ENCODE data around the gene C1orf198.

The C1orf198 gene

GRCh38 chr1:230867903-230868735, at the start of gene C1orf198:
Gene C1orf198, minus strand, starts transcription at chr1:230868521. Its CDS starts 9 bp downstream, at chr1:230868512.
- peak; percentile 84 for DNase-seq (ENCODE audit: low spot score)

GRCh38 chr1:230917284-230918135, 49.2 kb upstream of the C1orf198 start:
- DNase-seq (ENCODE audit: low spot score), result peak; percentile 60

GRCh38 chr1:230916587-230917283, 48.4 kb upstream of the C1orf198 start:
- no peak for DNase-seq (ENCODE audit: low spot score)

- no peak for DNase-seq (ENCODE audit: low spot score)
Measured at GRCh38 chr1:230915078-230915477, 46.8 kb upstream of the C1orf198 start.

GRCh38 chr1:230913496-230913895, 45.2 kb upstream of the C1orf198 start:
- no peak for DNase-seq (ENCODE audit: low spot score)

- DNase-seq (ENCODE audit: low spot score), result no peak
Measured at GRCh38 chr1:230910755-230911117, 42.4 kb upstream of the C1orf198 start.

- no peak for DNase-seq (ENCODE audit: low spot score)
Measured at GRCh38 chr1:230909974-230910754, 41.8 kb upstream of the C1orf198 start.

GRCh38 chr1:230907472-230908205, 39.3 kb upstream of the C1orf198 start:
- DNase-seq (ENCODE audit: low spot score), result no peak

GRCh38 chr1:230906226-230906625, 37.9 kb upstream of the C1orf198 start:
- DNase-seq (ENCODE audit: low spot score), result no peak

- no peak for DNase-seq (ENCODE audit: low spot score)
Measured at GRCh38 chr1:230905733-230906132, 37.4 kb upstream of the C1orf198 start.

- no peak for DNase-seq (ENCODE audit: low spot score)
Measured at GRCh38 chr1:230902349-230902923, 34.1 kb upstream of the C1orf198 start.

GRCh38 chr1:230901671-230902070, 33.4 kb upstream of the C1orf198 start:
- DNase-seq (ENCODE audit: low spot score), result no peak

- DNase-seq (ENCODE audit: low spot score), result no peak
Measured at GRCh38 chr1:230900984-230901383, 32.7 kb upstream of the C1orf198 start.

GRCh38 chr1:230899841-230900251, 31.5 kb upstream of the C1orf198 start:
- DNase-seq (ENCODE audit: low spot score), result no peak

- DNase-seq (ENCODE audit: low spot score), result no peak
Measured at GRCh38 chr1:230898748-230899147, 30.4 kb upstream of the C1orf198 start.

- DNase-seq (ENCODE audit: low spot score), result no peak
Measured at GRCh38 chr1:230898144-230898543, 29.8 kb upstream of the C1orf198 start.

- DNase-seq (ENCODE audit: low spot score), result no peak
Measured at GRCh38 chr1:230896779-230897178, 28.5 kb upstream of the C1orf198 start.

GRCh38 chr1:230895452-230895851, 27.1 kb upstream of the C1orf198 start:
- DNase-seq (ENCODE audit: low spot score), result no peak

- no peak for DNase-seq (ENCODE audit: low spot score)
Measured at GRCh38 chr1:230894664-230895063, 26.3 kb upstream of the C1orf198 start.

- no peak for DNase-seq (ENCODE audit: low spot score)
Measured at GRCh38 chr1:230894032-230894431, 25.7 kb upstream of the C1orf198 start.

Data from HuH-7.5 (cell line).